ENCODE results near the gene NME2.

The NME2 gene

GRCh38 chr17:51200295-51200694 lies 34.1 kb downstream of the NME2 start:
- no peak for DNase-seq (ENCODE audit: low read depth in 3 of 3, low spot score in 1 of 3)

GRCh38 chr17:51200846-51201245 lies 34.6 kb downstream of the NME2 start:
- DNase-seq (ENCODE audit: low read depth in 3 of 3, low spot score in 1 of 3) = no peak

- no peak for DNase-seq (ENCODE audit: low read depth in 3 of 3, low spot score in 1 of 3)
Measured at GRCh38 chr17:51203838-51204237, 37.6 kb downstream of the NME2 start.

DNA sequence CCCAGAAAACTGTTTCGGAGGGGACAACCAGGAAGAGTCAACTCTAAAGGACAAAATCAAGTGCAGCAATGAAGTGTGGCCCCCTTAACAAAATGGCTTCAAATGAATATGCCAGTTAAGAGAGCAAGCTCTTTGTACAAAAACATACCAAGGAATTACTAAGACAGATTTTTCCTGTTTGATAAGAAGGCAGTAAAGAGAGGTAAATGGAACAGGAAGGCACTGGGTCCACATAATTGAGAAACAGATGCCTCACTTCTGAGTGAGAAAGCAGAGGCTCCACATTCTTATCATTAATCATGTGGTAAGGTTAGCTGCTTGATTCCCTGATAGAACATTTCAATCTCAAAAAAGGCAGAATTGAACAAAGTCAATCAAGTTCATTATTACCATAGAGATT lies 48.7 kb downstream of the NME2 start:
- no peak for DNase-seq (ENCODE audit: low read depth in 3 of 3, low spot score in 1 of 3)

DNA sequence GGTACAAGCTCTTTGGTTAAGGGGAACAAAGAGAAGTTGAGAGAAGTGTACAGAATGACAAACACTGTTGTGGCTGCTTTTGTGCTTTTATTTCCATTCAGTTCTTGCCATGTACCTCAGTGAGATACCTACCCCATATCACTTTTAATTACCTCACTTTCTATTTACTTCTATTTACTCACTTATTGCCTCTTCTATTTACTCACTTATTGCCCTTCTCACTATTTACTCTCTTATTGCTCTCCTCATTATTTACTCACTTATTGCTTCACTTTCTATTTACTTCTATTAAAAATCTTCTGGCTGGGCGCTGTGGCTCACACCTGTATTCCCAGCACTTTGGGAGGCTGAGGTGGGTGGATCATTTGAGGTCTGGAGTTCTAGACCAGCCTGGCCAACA lies 51.7 kb downstream of the NME2 start:
- DNase-seq (ENCODE audit: low read depth in 3 of 3, low spot score in 1 of 3) = no peak

DNA sequence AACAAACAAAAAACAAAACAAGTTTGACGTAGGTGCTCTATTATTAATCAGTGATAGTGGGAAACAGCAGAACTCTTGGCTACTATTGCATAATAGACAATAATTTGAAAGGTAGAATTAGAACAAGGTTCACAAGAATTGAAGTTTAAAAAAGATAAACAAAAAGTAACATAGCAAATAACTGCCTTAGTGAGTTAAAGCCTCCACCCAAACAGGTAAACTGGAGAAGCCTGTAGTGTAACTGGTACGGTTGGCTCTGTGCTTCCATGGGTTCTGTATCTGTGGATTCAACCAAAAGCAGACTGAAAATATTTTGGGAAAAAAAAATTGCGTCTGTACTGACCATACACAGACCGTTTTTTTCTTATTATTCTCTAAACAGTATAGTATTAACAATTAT lies 55.1 kb downstream of the NME2 start:
- no peak for DNase-seq (ENCODE audit: low read depth in 3 of 3, low spot score in 1 of 3)
